Measurements from ENCODE around the gene IKBKG.

GRCh38 chrX:154535892-154536291 lies 11.5 kb upstream of the IKBKG start:
- TF ChIP-seq CTCF (IDR thresholded peaks at IDR 0.05) (no peak), POLR2A (IDR thresholded peaks at IDR 0.05) (no peak)
